ENCODE data around the gene INVS.

DNA sequence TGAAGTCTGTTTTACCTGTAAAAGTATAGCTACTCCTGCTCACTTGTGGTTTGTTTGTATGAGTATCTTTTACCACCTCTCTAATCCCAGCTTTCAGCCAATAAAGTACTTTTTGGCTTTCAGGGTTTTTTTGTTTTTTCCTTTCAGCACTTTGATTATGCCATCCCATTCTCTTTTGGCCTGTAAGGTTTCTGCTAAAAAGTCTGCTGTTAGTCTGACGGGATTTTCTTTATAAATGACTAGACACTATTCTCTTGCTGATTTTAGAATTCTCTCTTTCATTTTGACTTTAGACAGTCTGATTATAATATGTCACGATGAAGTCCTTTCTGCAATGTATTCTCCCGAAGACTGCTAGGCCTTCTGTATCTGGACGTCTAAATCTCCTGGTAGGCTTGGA lies 216.5 kb downstream of the INVS start:
- TF ChIP-seq POLR2A (IDR thresholded peaks at IDR 0.05), result no peak
- TF ChIP-seq, protein P1, sequence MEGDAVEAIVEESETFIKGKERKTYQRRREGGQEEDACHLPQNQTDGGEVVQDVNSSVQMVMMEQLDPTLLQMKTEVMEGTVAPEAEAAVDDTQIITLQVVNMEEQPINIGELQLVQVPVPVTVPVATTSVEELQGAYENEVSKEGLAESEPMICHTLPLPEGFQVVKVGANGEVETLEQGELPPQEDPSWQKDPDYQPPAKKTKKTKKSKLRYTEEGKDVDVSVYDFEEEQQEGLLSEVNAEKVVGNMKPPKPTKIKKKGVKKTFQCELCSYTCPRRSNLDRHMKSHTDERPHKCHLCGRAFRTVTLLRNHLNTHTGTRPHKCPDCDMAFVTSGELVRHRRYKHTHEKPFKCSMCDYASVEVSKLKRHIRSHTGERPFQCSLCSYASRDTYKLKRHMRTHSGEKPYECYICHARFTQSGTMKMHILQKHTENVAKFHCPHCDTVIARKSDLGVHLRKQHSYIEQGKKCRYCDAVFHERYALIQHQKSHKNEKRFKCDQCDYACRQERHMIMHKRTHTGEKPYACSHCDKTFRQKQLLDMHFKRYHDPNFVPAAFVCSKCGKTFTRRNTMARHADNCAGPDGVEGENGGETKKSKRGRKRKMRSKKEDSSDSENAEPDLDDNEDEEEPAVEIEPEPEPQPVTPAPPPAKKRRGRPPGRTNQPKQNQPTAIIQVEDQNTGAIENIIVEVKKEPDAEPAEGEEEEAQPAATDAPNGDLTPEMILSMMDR (IDR thresholded peaks at IDR 0.05), result no peak
